Subcutaneous abdominal adipose tissue (tissue), 5 donors: ENCODE data around the gene KRTAP12-1.

Experiments used
- H3K27ac ChIP-seq: one replicate; pipeline ENCODE4 v1.7.0; 2013; ENCODE audit warnings: low read depth, mild to moderate bottlenecking, inconsistent platforms, low read length, moderate library complexity
- H3K27me3 ChIP-seq, 5 donors: one replicate each; pipeline ENCODE4 v1.7.0; 2013; ENCODE audit warnings: low read length in 5 of 5, inconsistent platforms in 1 of 5; ENCODE audit not compliant: control insufficient read depth in 5 of 5, insufficient read depth in 4 of 5
- H3K36me3 ChIP-seq, 5 donors: one replicate each; pipeline ENCODE4 v1.7.0; 2013; ENCODE audit warnings: low read length in 5 of 5; ENCODE audit not compliant: control insufficient read depth in 5 of 5, insufficient read depth in 5 of 5
- H3K4me1 ChIP-seq, 5 donors: one replicate each; pipeline ENCODE4 v1.7.0; 2013; ENCODE audit warnings: low read length in 5 of 5, mild to moderate bottlenecking in 3 of 5, moderate library complexity in 1 of 5; ENCODE audit not compliant: control insufficient read depth in 5 of 5, insufficient read depth in 5 of 5
- H3K4me3 ChIP-seq, 5 donors: one replicate each; pipeline ENCODE4 v1.7.0; 2013; ENCODE audit warnings: low read length in 5 of 5, low read depth in 1 of 5
- H3K9ac ChIP-seq, 5 donors: one replicate each; pipeline ENCODE4 v1.7.0; 2013; ENCODE audit warnings: low read length in 5 of 5, mild to moderate bottlenecking in 4 of 5, moderate library complexity in 3 of 5
- H3K9me3 ChIP-seq, 5 donors: one replicate each; pipeline ENCODE4 v1.7.0; 2013; ENCODE audit warnings: low read length in 5 of 5; ENCODE audit not compliant: control insufficient read depth in 5 of 5
- donor health status: healthy.
- donor health status: healthy.
- donor health status: healthy.
- donor health status: healthy.
- donor health status: healthy.

Gene KRTAP12-1

DNA sequence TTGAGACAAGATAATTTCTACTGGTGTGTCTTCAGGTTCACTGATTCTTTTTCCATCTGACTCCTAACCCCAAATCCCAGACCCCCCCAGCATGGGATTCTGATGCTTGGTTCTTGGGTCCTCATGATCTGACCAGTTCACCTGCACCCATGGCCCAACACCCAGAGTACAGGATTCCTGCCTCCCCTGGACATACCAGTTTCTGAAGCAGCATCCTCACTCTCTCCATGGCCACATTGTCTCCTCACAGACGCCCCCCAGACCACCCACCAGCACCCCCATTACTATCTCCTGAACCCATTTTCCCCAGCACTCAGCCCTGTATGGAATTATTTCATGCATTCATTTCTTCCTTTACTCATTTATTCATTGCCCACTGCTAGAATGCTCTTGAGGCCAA, 25.1 kb downstream of the KRTAP12-1 start:
- peaks cover 0 to 22% (median 5%) of the 10 kb centered on the region in 5 donors for H3K4me1 ChIP-seq
- H3K9me3 ChIP-seq, result peaks cover 0 to 12% (median 11%) of the 10 kb centered on the region in 5 donors
- H3K27me3 ChIP-seq, result peaks cover 4 to 21% (median 14%) of the 10 kb centered on the region in 5 donors
- no peak overlapping the region for H3K27ac ChIP-seq
- H3K9ac ChIP-seq, result no peak overlapping the region
- H3K4me3 ChIP-seq, result no peak overlapping the region
- no peaks in the 10 kb centered on the region for H3K36me3 ChIP-seq

DNA sequence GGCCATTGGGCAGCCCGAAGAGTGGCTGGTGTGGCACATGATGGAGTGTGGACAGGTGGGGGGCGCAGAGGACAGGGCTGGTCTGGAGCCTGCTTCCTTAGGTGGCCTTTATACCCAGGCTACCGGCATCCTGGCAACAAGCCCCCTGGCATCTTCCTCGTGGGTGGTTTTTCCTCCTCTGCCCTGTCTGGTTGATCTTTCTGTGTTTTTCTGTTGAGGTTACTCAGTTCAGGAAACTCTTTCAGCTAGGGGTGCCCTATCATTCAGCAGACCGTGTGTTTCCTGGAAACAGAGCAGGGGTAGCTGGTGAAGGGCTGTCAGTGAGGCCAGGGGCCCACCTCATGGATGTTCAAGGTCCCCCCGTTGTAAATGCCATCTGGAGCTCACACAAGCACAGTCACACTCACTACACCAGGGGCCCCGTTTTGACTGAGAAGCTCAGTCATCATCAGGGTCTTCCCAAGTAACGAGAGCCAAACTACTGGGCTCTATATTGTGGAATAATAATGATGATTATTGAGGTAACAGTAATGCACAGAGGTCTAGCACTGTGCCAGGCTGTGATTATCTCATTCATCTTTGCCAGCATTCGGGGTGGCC, 27.3 kb downstream of the KRTAP12-1 start, which contains the start of gene KRTAP12-4:
KRTAP12-4 (minus strand) TSS at position 84 of the 600 bp plus-strand sequence; CDS start at position 39, 45 bp downstream.
- H3K4me3 ChIP-seq, result no peak within 1 kb of the TSS
- no peak within 1 kb of the TSS for H3K27ac ChIP-seq
- peaks cover 0 to 12% (median 11%) of the 10 kb centered on the region in 5 donors for H3K9me3 ChIP-seq
- H3K27me3 ChIP-seq, result peaks cover 4 to 25% (median 18%) of the 10 kb centered on the region in 5 donors
- H3K9ac ChIP-seq, result no peak within 1 kb of the TSS
- no peaks in the 10 kb centered on the region for H3K36me3 ChIP-seq
- H3K4me1 ChIP-seq, result peaks cover 0 to 22% (median 5%) of the 10 kb centered on the region in 5 donors

DNA sequence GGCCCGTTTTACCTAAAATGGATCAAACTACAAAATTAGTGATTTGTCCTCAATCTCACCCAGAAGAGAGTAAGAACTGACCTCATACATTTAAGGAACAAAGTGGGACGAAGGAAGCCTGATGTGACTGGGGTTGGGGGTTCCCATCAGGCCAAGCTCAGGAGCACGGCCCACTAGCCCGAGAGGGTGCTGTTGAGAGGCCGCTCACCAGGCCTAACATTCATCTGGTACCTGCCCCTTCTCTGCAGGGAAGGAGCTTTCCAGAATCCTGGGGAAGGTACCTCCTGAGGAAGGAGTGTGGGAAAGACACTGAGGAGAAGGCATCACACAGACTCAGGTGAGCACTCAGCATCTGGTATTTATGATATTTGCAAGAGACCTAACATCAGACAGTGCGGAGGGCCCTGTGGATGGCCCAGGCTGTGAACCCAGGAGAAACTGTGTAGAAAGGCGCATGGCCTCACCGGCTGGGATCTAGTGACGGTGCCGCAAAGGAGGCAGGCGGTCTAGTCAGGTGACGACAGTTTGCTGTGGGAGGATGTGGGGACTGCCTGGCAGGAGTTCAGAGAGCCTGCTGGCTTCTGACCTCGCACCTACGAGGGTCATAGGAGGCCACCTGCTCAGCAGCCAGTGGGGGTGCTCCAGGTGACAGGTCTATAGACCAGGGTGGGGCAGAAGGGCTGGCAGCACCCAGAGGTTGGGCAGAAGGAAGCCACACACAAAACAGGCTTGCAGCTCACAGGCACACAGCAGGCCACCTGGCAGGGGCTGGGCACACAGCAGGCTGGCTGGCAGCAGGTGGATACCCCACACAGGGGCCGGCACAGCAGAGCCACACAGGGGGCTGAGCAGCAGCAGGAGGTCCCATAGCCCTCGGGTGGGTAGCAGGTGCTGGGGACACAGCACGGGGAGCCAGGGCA, 28.0 kb downstream of the KRTAP12-1 start:
- Histone ChIP-seq H3K4me1 (peaks cover 0 to 19% (median 5%) of the 10 kb centered on the region in 5 donors), H3K27me3 (peaks cover under 1 to 25% (median 18%) of the 10 kb centered on the region in 5 donors), H3K27ac (no peak overlapping the region), H3K36me3 (no peaks in the 10 kb centered on the region), H3K9ac (no peak overlapping the region), H3K4me3 (no peak overlapping the region), H3K9me3 (peaks cover 0 to 12% (median 11%) of the 10 kb centered on the region in 5 donors)

DNA sequence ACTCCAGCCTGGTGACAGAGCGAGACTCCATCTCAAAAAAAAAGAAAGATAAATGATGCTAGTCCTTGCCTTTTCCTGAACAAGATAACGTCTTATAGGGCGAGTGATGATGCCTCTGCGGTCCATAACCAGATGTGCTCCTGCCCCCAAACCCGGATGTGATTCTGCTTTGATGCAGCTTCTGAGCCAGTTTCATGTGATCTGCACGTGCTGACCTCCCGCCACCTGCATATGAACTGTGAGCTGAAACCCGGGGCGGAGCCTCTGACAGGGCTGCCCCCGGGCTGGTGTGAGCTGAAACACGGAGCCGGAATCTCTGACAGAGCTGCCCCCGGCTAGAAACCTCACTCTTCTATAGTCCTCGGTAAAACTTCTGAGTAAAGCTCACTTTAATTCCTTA, 28.8 kb downstream of the KRTAP12-1 start:
- Histone ChIP-seq H3K9ac (no peak overlapping the region), H3K27ac (no peak overlapping the region), H3K4me3 (no peak overlapping the region), H3K4me1 (peaks cover 0 to 11% (median under 1%) of the 10 kb centered on the region in 5 donors), H3K27me3 (peaks cover 0 to 25% (median 16%) of the 10 kb centered on the region in 5 donors), H3K36me3 (no peaks in the 10 kb centered on the region), H3K9me3 (peaks cover 0 to 12% (median 11%) of the 10 kb centered on the region in 5 donors)

DNA sequence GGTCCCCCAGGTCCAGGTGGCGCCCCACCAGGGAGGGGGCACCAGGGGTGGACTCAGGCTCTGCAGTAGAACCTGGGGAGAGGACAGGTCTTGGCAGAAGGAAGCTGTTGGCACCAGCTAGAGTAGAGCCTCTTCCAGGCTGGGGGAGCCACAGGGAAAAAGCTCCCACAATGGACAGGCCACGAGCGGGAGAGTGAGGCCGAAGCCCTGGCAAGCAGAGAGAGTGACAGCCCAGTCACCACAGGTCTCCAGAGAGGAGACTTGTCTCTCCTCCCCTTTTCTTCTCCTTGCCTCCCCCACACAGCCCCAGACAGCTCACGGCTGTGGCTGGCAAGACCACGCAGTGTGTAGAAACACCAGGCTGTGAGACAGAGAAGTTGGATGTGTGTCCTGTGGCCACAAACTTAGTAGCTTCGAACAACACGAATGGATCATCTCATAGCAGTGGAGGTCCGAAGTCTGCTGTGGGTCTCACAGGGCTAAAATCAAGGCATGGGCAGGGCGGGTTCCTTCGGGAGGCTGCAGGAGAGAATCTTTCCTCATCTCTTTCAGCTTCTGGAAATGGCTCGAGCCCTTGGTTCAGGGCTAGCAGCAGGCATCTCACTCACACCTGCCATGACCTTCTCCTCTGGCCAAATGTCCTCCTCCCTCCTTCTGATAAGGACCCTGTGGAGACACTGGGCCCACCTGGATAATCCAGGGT, 30.8 kb downstream of the KRTAP12-1 start:
- Histone ChIP-seq H3K36me3 (no peaks in the 10 kb centered on the region), H3K9ac (no peak overlapping the region), H3K27me3 (peaks cover 3 to 34% (median 23%) of the 10 kb centered on the region in 5 donors), H3K4me3 (no peak overlapping the region), H3K4me1 (no peaks in the 10 kb centered on the region), H3K27ac (no peak overlapping the region), H3K9me3 (peaks cover 0 to 6% (median 5%) of the 10 kb centered on the region in 5 donors)

DNA sequence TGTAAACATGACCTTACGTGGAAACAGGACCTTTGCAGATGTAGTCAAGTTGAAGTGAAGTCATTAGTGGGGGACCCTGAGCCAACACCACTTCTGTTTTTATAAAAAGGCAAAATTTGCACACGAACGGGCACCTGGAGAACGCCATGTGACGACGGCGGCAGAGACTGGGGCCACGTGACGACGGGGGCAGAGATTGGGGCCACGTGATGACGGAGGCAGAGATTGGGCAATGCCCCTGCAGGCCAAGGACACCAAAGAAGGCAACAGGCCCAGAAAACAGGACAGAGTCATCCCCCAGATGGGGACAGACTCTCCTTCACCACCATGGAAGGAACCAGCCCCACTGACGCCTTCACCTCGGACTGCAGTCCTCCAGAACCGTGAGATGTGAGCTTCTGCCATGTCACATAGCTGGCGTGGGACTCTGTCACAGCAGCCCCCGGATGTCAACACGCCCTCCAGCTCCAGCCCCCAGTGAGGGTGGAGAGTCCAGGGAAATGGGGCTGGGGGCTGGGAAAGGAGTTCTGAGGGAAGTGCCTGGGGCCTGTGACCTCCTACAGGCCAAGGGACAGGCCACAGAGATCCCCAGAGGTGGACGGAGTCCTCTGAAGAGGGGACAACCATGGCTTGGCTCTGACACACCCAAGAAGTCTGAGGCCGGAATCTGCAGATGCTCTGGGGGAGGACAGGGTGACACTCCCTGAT, 31.5 kb downstream of the KRTAP12-1 start:
- H3K4me3 ChIP-seq, result no peak overlapping the region
- H3K27me3 ChIP-seq, result peaks cover 3 to 34% (median 23%) of the 10 kb centered on the region in 5 donors
- H3K9me3 ChIP-seq, result peaks cover 0 to 3% (median under 1%) of the 10 kb centered on the region in 5 donors
- H3K27ac ChIP-seq, result no peak overlapping the region
- H3K36me3 ChIP-seq, result no peaks in the 10 kb centered on the region
- no peak overlapping the region for H3K9ac ChIP-seq
- no peaks in the 10 kb centered on the region for H3K4me1 ChIP-seq

DNA sequence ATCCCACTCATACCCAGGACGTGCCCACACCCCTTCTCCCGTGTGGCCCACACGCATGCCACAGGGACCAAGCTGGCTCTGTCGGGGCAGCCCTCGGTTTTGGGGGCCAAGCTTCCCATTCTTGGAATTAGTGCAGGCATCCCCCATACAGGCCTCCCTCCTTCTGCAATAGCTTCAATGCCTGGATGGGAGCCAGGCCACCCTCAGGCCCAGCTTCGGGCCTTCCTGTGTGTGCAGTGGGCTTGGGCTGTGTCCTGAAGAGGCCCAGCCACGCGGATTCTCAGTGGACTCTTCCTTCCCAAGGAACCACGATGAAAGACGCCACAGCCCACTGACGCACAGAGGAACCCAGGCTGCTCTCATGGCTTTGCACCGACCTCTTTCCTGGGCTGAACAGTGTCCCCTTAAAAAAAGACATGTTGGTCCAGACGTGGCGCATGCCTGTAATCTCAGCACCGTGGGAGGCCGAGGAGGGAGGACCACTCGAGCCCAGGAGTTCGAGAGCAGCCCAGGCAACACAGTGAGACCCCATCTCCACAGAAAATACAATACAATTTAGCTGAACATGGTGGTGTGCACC, 32.4 kb downstream of the KRTAP12-1 start:
- Histone ChIP-seq H3K27ac (no peak overlapping the region), H3K4me3 (no peak overlapping the region), H3K9me3 (peaks cover 0 to 10% (median 4%) of the 10 kb centered on the region in 5 donors), H3K9ac (no peak overlapping the region), H3K27me3 (peaks cover 3 to 32% (median 23%) of the 10 kb centered on the region in 5 donors), H3K4me1 (no peaks in the 10 kb centered on the region), H3K36me3 (no peaks in the 10 kb centered on the region)

DNA sequence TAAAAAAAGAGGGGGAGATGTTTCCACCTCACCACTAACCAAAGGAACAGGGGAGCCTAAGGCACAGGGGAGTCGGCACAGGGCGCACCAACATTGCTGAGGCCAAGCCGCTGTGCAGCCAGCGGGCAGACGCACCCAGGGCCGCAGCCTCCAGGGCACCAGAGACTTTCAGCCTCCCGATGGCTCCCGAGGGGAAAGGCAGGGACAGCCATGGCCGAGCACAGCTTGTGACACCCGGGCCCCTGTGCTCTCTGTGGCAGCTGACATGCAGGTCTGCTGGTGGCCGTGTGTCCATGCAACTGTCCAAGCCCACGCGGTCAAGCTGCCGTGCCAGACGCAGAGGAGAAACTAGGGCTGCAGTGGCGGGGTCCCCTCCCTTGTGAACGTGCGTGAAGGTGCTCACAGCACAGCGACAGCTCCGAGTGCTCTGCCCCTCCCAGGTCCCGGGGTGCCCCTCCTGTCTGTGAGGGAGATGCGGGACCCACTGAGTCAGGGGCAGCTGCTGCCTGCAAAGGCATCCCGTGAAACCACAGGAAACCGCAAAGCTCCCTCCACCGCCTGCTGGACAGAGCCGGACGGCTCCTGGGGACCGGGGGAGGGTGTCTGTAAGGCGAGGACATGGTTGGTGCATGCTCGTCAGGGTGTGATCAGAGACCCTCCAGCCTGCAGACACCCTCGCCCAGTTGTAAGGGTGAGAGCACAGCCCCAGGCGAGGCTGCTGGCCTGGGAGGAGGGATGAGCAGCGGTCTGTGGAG, 33.2 kb downstream of the KRTAP12-1 start:
- Histone ChIP-seq H3K27me3 (peaks cover 3 to 29% (median 16%) of the 10 kb centered on the region in 5 donors), H3K36me3 (no peaks in the 10 kb centered on the region), H3K9ac (no peak overlapping the region), H3K9me3 (peaks cover 4 to 18% (median 10%) of the 10 kb centered on the region in 5 donors), H3K4me1 (no peaks in the 10 kb centered on the region), H3K4me3 (no peak overlapping the region), H3K27ac (no peak overlapping the region)
